ENCODE results near the gene NF2. TPM values are rescaled to one million over a fixed set of nuclear protein-coding genes. Genes with fewer than 3 reads are reported as not detected.
A peak's percentile ranks its signal among the peaks of the same experiment; 100 is the strongest.

NF2 gene
- polyA plus RNA-seq, 10 donors = 18.4 to 25.5 (median 21.4) TPM

DNA sequence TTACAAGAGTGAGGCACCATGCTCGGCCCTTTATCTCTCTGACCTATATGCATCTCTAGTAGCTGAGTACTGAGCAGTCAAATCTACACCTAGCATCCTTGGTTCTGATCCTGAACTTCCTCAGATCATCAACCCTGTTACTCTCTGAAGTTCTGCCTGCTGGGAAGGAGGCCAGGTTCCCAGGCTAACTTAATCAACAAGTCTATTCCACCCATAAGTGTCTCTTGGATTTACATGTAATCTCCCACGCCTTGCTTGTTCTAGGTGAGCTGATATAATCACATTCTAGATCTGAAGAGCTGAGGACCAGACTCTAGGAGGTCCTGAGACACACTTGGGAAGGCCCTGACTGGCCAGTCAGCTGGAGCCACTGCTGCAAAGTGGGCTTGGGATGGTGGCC lies 138.5 kb downstream of the NF2 start:
- no peak for DNase-seq

DNA sequence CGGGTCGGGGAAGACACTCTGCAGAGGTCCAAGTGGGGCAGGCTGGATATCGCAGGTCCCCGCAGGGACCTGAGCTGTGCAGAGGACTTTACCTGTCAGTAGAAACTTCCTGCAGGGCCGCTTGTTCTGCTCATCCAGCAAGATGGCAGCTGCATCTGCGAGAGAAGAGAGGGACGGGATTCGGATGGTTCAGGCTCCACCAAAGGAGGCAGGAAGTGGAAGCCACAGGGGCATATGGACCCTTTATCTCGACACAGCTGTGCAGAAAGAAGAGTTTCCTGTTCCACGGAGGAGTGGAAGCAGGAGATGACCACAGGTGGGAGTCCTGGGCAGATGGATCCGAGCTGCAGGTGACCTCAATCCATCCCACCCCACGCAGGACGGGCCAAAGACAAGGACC lies 138.9 kb downstream of the NF2 start:
- no peak for DNase-seq

GRCh38 chr22:29744902-29745301 lies 141.5 kb downstream of the NF2 start:
- peak; percentile 66 to 79 (median 76) for DNase-seq

DNA sequence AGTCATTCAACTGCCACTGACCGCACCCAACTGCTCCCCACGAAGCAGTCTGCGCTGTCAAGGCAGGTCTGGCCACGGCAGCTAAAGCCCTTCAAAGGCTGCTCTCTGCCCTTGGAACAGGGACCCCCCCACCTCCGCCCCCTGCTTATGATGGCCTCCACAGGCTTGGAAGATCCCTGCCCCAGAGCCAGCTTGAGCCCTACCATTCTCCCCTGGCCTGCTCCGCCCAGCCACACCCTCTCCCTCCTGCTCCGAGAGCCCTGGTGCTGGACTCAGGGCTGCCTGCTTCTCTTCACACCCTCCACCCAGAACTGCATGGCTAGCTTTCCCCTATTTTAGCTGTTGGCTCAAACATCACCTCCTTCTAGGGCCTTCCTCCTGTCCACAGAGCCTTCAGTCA lies 144.4 kb downstream of the NF2 start:
- no peak for DNase-seq

Other genes with a start within 250 kb of the NF2 start
- gene AP1B1, start 215.1 kb upstream of the NF2 start, polyA plus RNA-seq (ENCODE audit: insufficient read length in 10 of 10) = 10 to 100 TPM; 22.2 to 31.5 (median 26.2) TPM
- gene RFPL1, start 165.1 kb upstream of the NF2 start, polyA plus RNA-seq (ENCODE audit: insufficient read length in 10 of 10) = under 1 TPM in 7 of 10 donors, not detected in 3; 0.12 to 0.51 (median 0.42) TPM
- 1 to 10 TPM in 9 of 10 donors, under 1 TPM in 1; 0.29 to 6.5 (median 3.1) TPM for gene NEFH, start 123.4 kb upstream of the NF2 start, polyA plus RNA-seq (ENCODE audit: insufficient read length in 10 of 10)
- 10 to 100 TPM; 16.4 to 27.2 (median 22.0) TPM for gene THOC5, start 49.9 kb upstream of the NF2 start, polyA plus RNA-seq (ENCODE audit: insufficient read length in 10 of 10)
- gene NIPSNAP1, start 22.5 kb upstream of the NF2 start, polyA plus RNA-seq (ENCODE audit: insufficient read length in 10 of 10) = 10 to 100 TPM; 20.6 to 35.9 (median 29.1) TPM
- gene CABP7, start 116.4 kb downstream of the NF2 start, polyA plus RNA-seq (ENCODE audit: insufficient read length in 10 of 10) = under 1 TPM in 9 of 10 donors, not detected in 1; 0.07 to 0.21 (median 0.10) TPM
- gene ZMAT5, start 163.4 kb downstream of the NF2 start, polyA plus RNA-seq (ENCODE audit: insufficient read length in 10 of 10) = 10 to 100 TPM; 13.2 to 21.4 (median 16.6) TPM
- gene UQCR10, start 163.7 kb downstream of the NF2 start, polyA plus RNA-seq (ENCODE audit: insufficient read length in 10 of 10) = 100 to 1,000 TPM; 112 to 135 (median 121) TPM
- 10 to 100 TPM; 25.0 to 37.3 (median 31.6) TPM for gene ASCC2, start 234.6 kb downstream of the NF2 start, polyA plus RNA-seq (ENCODE audit: insufficient read length in 10 of 10)